GM21529 (cell line): Measurements from ENCODE around the gene MMEL1.
"Not testable (repeated sequence)": the region's sequence is repeated elsewhere in the genome, so short reads cannot be mapped to it uniquely, and the experiment has no call there.

Experiments
- ATAC-seq: cut with Tn5 transposase; IDR thresholded peaks from one replicate; pipeline ENCODE4 v1.9.1; 2021; ENCODE audit not compliant: unreplicated experiment

Gene MMEL1

GRCh38 chr1:2560299-2561073 lies 72.3 kb downstream of the MMEL1 start:
- ATAC-seq: no peak

- no peak for ATAC-seq
Observed at GRCh38 chr1:2559509-2560298, 73.1 kb downstream of the MMEL1 start.

GRCh38 chr1:2558861-2559260 lies 74.0 kb downstream of the MMEL1 start:
- ATAC-seq: no peak

- ATAC-seq: no peak
Observed at GRCh38 chr1:2558420-2558819, 74.4 kb downstream of the MMEL1 start.

- no peak for ATAC-seq
Observed at GRCh38 chr1:2557482-2558400, 75.1 kb downstream of the MMEL1 start.

GRCh38 chr1:2556678-2557481 lies 75.9 kb downstream of the MMEL1 start:
- ATAC-seq: peak; percentile 19

GRCh38 chr1:2556277-2556677 lies 76.5 kb downstream of the MMEL1 start, which contains the start of gene TNFRSF14:
TNFRSF14 (plus strand) TSS chr1:2556371; CDS start chr1:2556665, 294 bp downstream.
- ATAC-seq: peak; percentile 34

- peak; percentile 36 for ATAC-seq
Observed at GRCh38 chr1:2555634-2556276, 77.1 kb downstream of the MMEL1 start.

GRCh38 chr1:2554621-2555387 lies 78.0 kb downstream of the MMEL1 start:
- ATAC-seq: no peak

- no peak for ATAC-seq
Observed at GRCh38 chr1:2553871-2554620, 78.8 kb downstream of the MMEL1 start.

- ATAC-seq: not testable (repeated sequence)
Observed at GRCh38 chr1:2553076-2553475, 79.7 kb downstream of the MMEL1 start.

- no peak for ATAC-seq
Observed at GRCh38 chr1:2552189-2552588, 80.6 kb downstream of the MMEL1 start.

- ATAC-seq: not testable (repeated sequence)
Observed at GRCh38 chr1:2551544-2551943, 81.3 kb downstream of the MMEL1 start.

- not testable (repeated sequence) for ATAC-seq
Observed at GRCh38 chr1:2550309-2550861, 82.4 kb downstream of the MMEL1 start.

GRCh38 chr1:2549367-2550029 lies 83.3 kb downstream of the MMEL1 start:
- not testable (repeated sequence) for ATAC-seq

GRCh38 chr1:2548068-2548589 lies 84.7 kb downstream of the MMEL1 start:
- peak; percentile 19 for ATAC-seq
